ENCODE measurements around the gene PAOX. TPM values are rescaled to one million over a fixed set of nuclear protein-coding genes. Genes with fewer than 3 reads are reported as not detected.

Gene PAOX
- total and polyA plus RNA-seq, 11 donors = 2.1 to 7.3 (median 3.4) TPM

- ATAC-seq = no peak
Observed at GRCh38 chr10:133370030-133370786, 8.9 kb upstream of the PAOX start.

GRCh38 chr10:133372507-133372906, 6.6 kb upstream of the PAOX start:
- peak overlapping the region in 11 of 12 donors; percentile 10 to 93 (median 79) for H3K4me3 ChIP-seq
- no peak for TF ChIP-seq POLR2A (IDR thresholded peaks at IDR 0.05)
- TF ChIP-seq, protein P1, sequence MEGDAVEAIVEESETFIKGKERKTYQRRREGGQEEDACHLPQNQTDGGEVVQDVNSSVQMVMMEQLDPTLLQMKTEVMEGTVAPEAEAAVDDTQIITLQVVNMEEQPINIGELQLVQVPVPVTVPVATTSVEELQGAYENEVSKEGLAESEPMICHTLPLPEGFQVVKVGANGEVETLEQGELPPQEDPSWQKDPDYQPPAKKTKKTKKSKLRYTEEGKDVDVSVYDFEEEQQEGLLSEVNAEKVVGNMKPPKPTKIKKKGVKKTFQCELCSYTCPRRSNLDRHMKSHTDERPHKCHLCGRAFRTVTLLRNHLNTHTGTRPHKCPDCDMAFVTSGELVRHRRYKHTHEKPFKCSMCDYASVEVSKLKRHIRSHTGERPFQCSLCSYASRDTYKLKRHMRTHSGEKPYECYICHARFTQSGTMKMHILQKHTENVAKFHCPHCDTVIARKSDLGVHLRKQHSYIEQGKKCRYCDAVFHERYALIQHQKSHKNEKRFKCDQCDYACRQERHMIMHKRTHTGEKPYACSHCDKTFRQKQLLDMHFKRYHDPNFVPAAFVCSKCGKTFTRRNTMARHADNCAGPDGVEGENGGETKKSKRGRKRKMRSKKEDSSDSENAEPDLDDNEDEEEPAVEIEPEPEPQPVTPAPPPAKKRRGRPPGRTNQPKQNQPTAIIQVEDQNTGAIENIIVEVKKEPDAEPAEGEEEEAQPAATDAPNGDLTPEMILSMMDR (IDR thresholded peaks at IDR 0.05) = no peak
- intact Hi-C loops (cut with DNase I) = no loop called here
- no peaks in the 10 kb centered on the region for H3K9me3 ChIP-seq
- H3K4me1 ChIP-seq = peaks cover 0 to 19% (median 12%) of the 10 kb centered on the region in 12 donors
- H3K27me3 ChIP-seq = no peaks in the 10 kb centered on the region
- DNase-seq (peak in 2 of 5 donors; percentile 43 to 69), ATAC-seq (peak in 1 of 4 donors; percentile 2)
- H3K27ac ChIP-seq = peak overlapping the region in 1 of 12 donors; percentile 87
- WGBS, 4 donors = 22 to 42% (median 39%) methylated on average over 7 to 20 of the region's 20 CpGs
- peaks cover 0 to 43% (median 31%) of the 10 kb centered on the region in 9 donors for H3K36me3 ChIP-seq

More at GRCh38 chr10:133370030-133370786, 8.9 kb upstream of the PAOX start:
- DNase-seq = no peak
- intact Hi-C loops (cut with DNase I) = no loop called here
- Histone ChIP-seq H3K4me1 (peaks cover 0 to 18% (median 12%) of the 10 kb centered on the region in 12 donors), H3K9me3 (no peaks in the 10 kb centered on the region), H3K27ac (no peak overlapping the region), H3K27me3 (no peaks in the 10 kb centered on the region), H3K4me3 (no peak overlapping the region), H3K36me3 (peaks cover 2 to 64% (median 53%) of the 10 kb centered on the region in 9 donors)
- WGBS, 4 donors = 90 to 94% (median 93%) methylated on average over 18 to 24 of the region's 24 CpGs
- TF ChIP-seq, protein P1 (IDR thresholded peaks at IDR 0.05) = no peak
- TF ChIP-seq POLR2A (IDR thresholded peaks at IDR 0.05) = no peak

- DNase-seq (peak; percentile 97 to 99 (median 98)), ATAC-seq (peak; percentile 96 to 99 (median 98))
- intact Hi-C loops (cut with DNase I) = no loop called here
- peak within 1 kb of the TSS; percentile 35 to 93 (median 80) for H3K4me3 ChIP-seq
- H3K4me1 ChIP-seq = peaks cover 0 to 25% (median 17%) of the 10 kb centered on the region in 12 donors
- WGBS, 4 donors = 1 to 2% (median 1%) methylated on average over 29 to 89 of the region's 89 CpGs
- peaks cover 0 to 34% (median 24%) of the 10 kb centered on the region in 9 donors for H3K36me3 ChIP-seq
- no peaks in the 10 kb centered on the region for H3K9me3 ChIP-seq
- peak in 1 of 2 donors; percentile 85 for TF ChIP-seq POLR2A (IDR thresholded peaks at IDR 0.05)
- TF ChIP-seq, protein P1 (IDR thresholded peaks at IDR 0.05) = no peak
- peak within 1 kb of the TSS; percentile 81 to 96 (median 88) for H3K27ac ChIP-seq
- H3K27me3 ChIP-seq = no peaks in the 10 kb centered on the region
Observed at GRCh38 chr10:133373174-133374090, 5.6 kb upstream of the PAOX start, which contains the start of gene ECHS1. Gene ECHS1, minus strand, starts transcription at chr10:133373354. Its CDS starts 21 bp downstream, at chr10:133373333.
